GM19395 (cell line): ENCODE results near the gene ABHD14A.

ENCODE experiments used
- ATAC-seq: cut with Tn5 transposase; IDR thresholded peaks from one replicate; pipeline ENCODE4 v1.9.1; 2021; ENCODE audit warnings: mild to moderate bottlenecking, moderate library complexity; ENCODE audit not compliant: unreplicated experiment

ABHD14A gene

GRCh38 chr3:51955893-51956770 lies 18.7 kb upstream of the ABHD14A start:
- ATAC-seq = no peak

- ATAC-seq = no peak
Measured at GRCh38 chr3:51957520-51958205, 17.2 kb upstream of the ABHD14A start.

GRCh38 chr3:51958603-51959521 lies 16.0 kb upstream of the ABHD14A start:
- ATAC-seq = no peak

- ATAC-seq = no peak
Measured at GRCh38 chr3:51959651-51960050, 15.2 kb upstream of the ABHD14A start.

- no peak for ATAC-seq
Measured at GRCh38 chr3:51960386-51960785, 14.5 kb upstream of the ABHD14A start.

GRCh38 chr3:51961011-51961410 lies 13.9 kb upstream of the ABHD14A start:
- ATAC-seq = no peak

- ATAC-seq = no peak
Measured at GRCh38 chr3:51961602-51962569, 13.0 kb upstream of the ABHD14A start.

- no peak for ATAC-seq
Measured at GRCh38 chr3:51962854-51963530, 11.9 kb upstream of the ABHD14A start.

GRCh38 chr3:51963951-51964451 lies 10.9 kb upstream of the ABHD14A start:
- no peak for ATAC-seq

- ATAC-seq = no peak
Measured at GRCh38 chr3:51964521-51964920, 10.3 kb upstream of the ABHD14A start.

GRCh38 chr3:51966016-51966415 lies 8.8 kb upstream of the ABHD14A start:
- no peak for ATAC-seq

- no peak for ATAC-seq
Measured at GRCh38 chr3:51966486-51966885, 8.4 kb upstream of the ABHD14A start.

- peak; percentile 48 for ATAC-seq
Measured at GRCh38 chr3:51966922-51967383, 7.9 kb upstream of the ABHD14A start.

GRCh38 chr3:51967384-51968169 lies 7.3 kb upstream of the ABHD14A start, which contains the start of gene PCBP4:
Gene PCBP4, minus strand, starts transcription at chr3:51967454. Its CDS starts 6,214 bp downstream, at chr3:51961240.
- ATAC-seq = peak; percentile 59

GRCh38 chr3:51968170-51968775 lies 6.6 kb upstream of the ABHD14A start:
- ATAC-seq = no peak

- ATAC-seq = no peak
Measured at GRCh38 chr3:51968883-51969678, 5.8 kb upstream of the ABHD14A start.

GRCh38 chr3:51969841-51970240 lies 5.0 kb upstream of the ABHD14A start:
- ATAC-seq = no peak
